Activated CD8-positive, alpha-beta memory T cell treated with anti-CD3 and anti-CD28 coated beads, Interleukin-2, amount 50 U/mL, for 1 hour (primary cell): ENCODE data around the gene INPP5A.
"Not testable (repeated sequence)": the region's sequence is repeated elsewhere in the genome, so short reads cannot be mapped to it uniquely, and the experiment has no call there.

Experiments
- DNase-seq: peaks from one replicate; pipeline ENCODE4 v3.0.0-alpha.2; 2020; ENCODE audit errors: extremely low read depth

INPP5A gene

DNA sequence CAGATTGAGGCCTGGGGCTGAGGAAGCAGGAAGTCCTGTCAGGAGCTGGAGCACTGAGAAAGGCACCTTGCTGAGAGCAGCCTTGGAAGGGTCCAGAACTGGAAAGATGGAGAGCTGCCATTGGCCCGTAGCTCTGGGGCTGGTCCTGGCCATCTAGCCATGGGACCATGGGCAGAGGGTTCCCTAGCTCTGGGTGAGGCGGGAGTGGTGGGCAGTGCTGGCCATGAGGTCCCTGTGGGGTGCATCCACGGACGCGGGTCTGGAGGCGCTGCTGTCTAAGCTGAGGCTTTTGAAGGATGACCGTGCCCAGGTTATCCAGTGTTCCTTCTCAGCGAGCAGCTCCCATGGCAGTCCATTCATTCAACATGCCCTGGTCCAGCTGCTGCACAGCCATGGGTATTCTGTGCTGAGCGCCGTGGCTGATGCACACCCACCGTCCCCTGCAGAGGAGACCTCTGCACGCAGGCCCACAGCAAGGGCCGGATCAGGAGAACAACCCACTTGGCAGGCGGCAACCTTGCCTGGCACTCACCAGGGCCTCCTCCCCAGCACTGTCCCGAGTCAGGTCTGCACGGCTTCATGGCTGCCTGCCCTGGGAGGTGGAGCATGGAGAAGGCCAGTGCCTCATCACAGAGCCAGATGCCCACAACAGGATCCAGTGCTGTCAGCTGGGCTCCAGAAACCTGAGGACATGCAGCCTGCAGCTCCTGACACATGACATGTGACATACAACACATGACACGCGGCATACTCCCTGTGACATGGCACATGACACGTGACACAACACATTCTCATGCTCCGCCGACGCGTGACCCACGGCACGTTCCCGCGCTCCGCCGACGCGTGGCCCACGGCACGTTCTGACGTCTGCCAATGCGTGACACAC, 121.9 kb downstream of the INPP5A start:
- DNase-seq: no peak

DNA sequence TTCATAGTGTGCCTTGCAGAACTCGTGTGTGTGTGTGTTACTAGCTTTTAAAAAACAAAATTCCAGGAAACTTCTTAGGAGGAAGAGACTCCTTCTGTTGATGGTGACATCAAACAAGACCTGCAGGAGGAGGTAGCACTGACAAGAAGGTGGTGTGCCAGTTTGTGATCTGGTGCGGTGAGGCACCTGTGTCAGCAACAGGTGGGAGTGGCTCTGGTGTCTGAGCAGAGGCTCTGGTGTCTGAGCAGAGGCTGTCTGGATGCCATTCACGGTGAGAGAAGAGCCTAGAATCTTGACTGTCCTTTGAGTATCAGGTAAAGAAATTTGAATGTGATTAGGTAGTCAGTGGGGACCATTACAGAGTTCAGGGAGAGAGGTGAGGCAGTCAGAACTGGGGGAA, 122.8 kb downstream of the INPP5A start:
- no peak for DNase-seq

- DNase-seq: no peak
Measured at GRCh38 chr10:132662186-132662920, 124.8 kb downstream of the INPP5A start.

DNA sequence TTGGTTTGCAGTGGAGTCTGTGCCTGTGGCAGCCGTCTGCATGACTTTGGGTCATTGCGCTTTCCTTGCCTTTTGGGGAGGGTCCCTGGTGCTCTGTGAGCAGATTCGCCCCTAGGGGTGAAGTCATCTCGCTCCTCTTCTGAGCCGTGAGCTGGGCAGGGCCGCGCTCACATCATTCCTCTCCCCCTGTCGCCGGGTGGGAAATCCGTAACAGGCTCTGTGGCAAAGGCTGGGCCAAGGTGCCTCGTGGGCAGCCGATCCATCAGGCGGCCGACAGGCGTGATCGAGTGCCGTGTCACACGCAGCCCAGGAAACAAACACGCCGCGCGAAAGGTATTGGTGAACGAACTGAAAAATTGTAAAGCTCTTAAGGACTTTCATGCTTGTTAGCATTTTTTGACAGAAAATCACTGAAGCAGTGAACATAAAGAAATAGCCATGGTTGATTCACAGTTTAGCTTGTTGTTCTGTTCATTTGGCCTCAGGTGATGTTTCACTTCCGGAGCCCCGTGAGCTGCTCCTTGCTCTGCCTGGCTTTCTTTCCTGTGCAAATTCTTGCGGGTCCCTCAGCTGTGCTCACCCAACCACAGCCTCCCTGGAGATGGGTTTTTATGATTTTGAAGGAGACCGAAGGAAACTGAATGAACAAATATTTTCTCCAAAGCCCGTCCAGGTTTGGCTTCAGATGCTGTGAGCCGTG, 126.2 kb downstream of the INPP5A start:
- DNase-seq: no peak

GRCh38 chr10:132664407-132664806, 126.8 kb downstream of the INPP5A start:
- no peak for DNase-seq

GRCh38 chr10:132664883-132665282, 127.3 kb downstream of the INPP5A start:
- no peak for DNase-seq

DNA sequence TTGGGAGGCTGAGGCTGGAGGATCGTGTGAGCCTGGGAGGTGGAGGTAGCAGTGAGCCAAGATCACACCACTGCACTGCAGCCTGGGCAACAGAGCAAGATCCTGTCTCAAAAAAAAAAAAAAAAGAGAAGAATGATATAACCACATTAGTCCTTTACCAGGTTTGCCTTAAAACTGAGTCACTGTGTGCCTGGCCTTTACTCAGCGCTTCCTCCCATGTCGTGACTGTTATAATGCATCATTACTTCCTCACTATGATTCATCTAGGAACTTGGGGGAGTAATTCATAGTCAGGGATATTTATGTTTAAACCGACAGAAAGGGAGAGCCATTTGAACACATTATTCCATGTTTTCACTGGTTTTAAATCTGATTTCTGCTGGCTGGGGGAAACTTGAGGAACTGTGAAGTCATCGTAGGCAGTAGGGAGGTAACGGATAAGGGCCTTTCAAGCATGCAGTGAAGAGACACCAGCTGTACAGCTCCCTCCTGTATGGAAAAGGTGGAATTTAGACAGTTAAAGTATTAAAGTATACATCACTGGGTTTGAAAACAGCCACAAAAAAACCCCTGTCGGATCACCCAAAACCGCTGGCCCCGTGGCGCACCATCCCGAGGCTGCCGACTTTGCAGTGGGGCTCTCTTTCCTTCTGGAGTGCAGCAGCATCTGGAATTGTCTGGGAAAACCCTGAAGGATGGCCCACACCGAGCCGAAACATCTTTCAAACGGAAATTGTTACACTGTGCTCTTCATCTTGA, 128.5 kb downstream of the INPP5A start:
- DNase-seq: no peak

GRCh38 chr10:132666705-132667341, 129.2 kb downstream of the INPP5A start:
- no peak for DNase-seq

DNA sequence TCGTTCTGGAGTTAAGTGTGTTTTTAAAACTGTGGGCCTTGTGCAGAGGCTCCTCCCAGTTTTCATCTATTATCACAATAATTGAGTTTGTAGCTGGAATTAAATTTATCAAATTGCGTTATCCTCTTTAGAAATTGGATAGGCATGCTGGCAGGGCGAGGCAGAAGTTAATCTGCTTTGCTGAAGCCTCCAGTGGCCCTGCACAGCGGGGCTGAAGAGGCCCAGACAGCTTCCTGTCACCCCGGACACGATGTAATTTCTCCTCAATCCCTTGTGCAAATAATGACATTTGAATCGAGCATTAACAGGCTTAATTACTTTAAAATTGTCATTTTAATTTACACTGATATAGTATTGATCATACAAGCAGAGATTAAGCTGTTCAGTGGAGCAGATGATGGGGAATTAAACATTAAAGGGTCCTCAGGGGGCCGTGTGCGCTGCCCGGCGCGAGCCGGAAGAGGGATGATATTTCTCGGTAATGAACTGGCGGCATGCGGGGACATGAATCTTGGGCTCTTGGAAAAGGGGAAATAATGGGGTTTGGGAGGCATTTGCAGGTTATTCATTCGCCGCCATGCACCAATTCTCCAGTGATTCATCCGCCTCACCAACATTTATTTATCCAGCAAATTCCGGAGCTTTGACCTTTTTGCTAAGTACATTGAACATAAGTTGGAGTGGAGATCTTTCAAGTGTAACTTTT, 129.9 kb downstream of the INPP5A start:
- no peak for DNase-seq

- no peak for DNase-seq
Measured at GRCh38 chr10:132668048-132668394, 130.4 kb downstream of the INPP5A start.

DNA sequence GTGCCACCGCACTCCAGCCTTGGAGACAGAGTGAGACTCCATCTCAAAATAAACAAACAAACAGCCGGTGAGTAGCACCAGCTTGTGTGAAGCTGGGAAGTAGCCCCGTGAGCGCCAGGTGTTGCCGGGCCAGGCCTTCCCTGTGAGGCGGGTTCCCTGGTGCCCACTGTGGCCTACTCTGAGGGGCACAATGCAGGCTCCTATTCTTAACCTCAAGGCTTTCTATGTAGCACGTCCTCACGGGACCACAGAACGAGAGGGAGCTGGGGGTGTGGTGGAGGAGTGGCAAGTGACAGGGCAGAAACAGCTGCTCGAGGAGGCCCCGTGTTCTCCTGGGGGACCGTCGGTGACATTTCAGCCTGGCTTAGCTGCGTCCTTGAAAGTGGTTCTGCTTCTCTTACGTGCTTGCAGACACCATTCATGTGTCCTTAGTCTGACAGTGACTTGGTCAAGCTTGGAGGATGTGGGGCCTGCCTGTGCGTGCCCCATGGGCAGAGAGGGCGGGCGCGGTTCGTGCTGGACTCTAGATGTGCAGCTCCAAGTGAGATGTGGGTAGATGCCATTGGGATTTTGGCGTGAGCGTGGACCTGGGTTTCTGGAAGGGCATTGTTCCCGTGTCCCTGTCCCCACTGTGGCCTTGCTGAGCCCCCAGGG, 131.7 kb downstream of the INPP5A start:
- no peak for DNase-seq

GRCh38 chr10:132670546-132671227, 133.1 kb downstream of the INPP5A start:
- DNase-seq: no peak

- DNase-seq: no peak
Measured at GRCh38 chr10:132671228-132672154, 133.9 kb downstream of the INPP5A start.

DNA sequence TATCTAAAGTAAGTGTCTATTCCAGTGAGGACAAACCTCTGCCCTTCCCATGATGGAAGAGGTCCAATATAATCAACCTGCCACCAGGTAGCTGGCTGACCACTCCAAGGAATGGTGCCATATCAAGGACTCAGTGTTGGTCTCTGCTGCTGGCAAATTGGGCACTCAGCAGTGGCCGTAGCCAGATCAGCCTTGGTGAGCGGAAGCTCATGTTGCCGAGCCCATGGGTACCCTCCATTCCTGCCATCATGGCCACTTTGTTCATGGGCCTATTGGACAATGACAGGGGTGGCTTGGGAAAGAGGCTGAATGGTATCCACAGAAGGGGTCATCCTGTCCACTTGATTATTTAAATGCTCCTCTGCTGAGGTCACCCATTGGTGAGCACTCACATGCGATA, 136.2 kb downstream of the INPP5A start:
- DNase-seq: not testable (repeated sequence)

GRCh38 chr10:132674311-132674710, 136.7 kb downstream of the INPP5A start:
- no peak for DNase-seq

DNA sequence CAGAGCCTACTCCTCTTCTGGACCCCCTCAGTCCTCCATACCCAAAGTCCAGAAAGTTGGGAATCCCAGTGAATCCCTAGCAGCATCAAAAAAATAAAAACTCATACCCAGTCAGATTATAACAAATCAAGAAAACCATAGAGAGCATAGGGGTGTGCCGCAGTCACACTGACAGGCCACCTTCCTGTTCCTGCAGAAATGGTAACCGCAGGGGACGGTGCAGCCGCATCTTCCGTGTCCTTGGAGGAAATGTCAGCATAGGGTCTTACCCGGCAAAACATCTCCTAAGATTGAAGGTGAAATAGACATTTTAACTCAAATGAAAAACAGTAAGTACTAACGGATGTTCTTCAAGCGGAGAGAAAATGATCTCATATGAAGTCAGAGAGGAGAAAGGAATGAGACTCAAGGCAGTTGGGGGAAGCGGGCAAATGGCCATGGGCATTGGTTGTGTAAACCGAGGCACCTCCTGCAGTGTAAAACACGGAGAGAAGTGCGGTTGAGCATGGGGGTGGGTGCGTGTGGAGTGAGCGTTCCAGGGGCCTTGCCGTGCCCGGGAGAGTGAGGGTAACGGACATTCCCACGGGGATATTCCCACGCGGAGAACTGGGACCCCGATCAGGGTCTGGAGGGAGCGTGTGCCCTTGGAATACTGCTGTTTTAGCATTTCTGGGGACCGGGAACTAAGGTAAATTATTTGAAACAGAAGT, 137.6 kb downstream of the INPP5A start:
- DNase-seq: no peak

- no peak for DNase-seq
Measured at GRCh38 chr10:132676193-132676891, 138.8 kb downstream of the INPP5A start.
